H9 (cell line): ENCODE results near the gene DAAM1. TPM values are rescaled to one million over a fixed set of nuclear protein-coding genes. Genes with fewer than 3 reads are reported as not detected.

Experiments used
- DNase-seq: peaks from one replicate; pipeline ENCODE4 v3.0.0-alpha.2; 2017
- H2AFZ ChIP-seq: one replicate; pipeline ENCODE4 v1.6.1; 2013; ENCODE audit warnings: mild to moderate bottlenecking, low read length, control low read depth, moderate library complexity
- H2AK5ac ChIP-seq: 2 replicates; pipeline ENCODE4 v1.6.1; 2013; ENCODE audit warnings: low read length, control low read depth, mixed read lengths; ENCODE audit not compliant: insufficient read length
- H2BK120ac ChIP-seq: one replicate; pipeline ENCODE4 v1.6.1; 2013; ENCODE audit warnings: low read depth, mild to moderate bottlenecking, low read length, control low read depth, inconsistent platforms; ENCODE audit not compliant: poor library complexity, severe bottlenecking
- H2BK12ac ChIP-seq: 2 replicates; pipeline ENCODE4 v1.6.1; 2013; ENCODE audit warnings: low read length, control low read depth, mixed read lengths, low read depth; ENCODE audit not compliant: insufficient read length
- H2BK15ac ChIP-seq: 2 replicates; pipeline ENCODE4 v1.6.1; 2013; ENCODE audit warnings: low read depth, low read length, control low read depth
- H2BK20ac ChIP-seq: one replicate; pipeline ENCODE4 v1.6.1; 2013; ENCODE audit warnings: low read depth, mild to moderate bottlenecking, low read length, control low read depth, inconsistent platforms; ENCODE audit not compliant: poor library complexity, severe bottlenecking
- H2BK5ac ChIP-seq: 2 replicates; pipeline ENCODE4 v1.6.1; 2013; ENCODE audit warnings: low read length, control low read depth, mixed read lengths; ENCODE audit not compliant: insufficient read length
- H3K14ac ChIP-seq: 2 replicates; pipeline ENCODE4 v1.6.1; 2013; ENCODE audit warnings: low read length, control low read depth; ENCODE audit not compliant: insufficient read depth
- H3K18ac ChIP-seq: 2 replicates; pipeline ENCODE4 v1.6.1; 2013; ENCODE audit warnings: low read depth, mild to moderate bottlenecking, mixed read lengths, low read length, control low read depth; ENCODE audit not compliant: insufficient read length
- H3K23ac ChIP-seq: 2 replicates; pipeline ENCODE4 v1.6.1; 2013; ENCODE audit warnings: low read length, control low read depth, mixed read lengths, low read depth; ENCODE audit not compliant: insufficient read length
- H3K23me2 ChIP-seq: 2 replicates; pipeline ENCODE4 v1.6.1; 2013; ENCODE audit warnings: low read depth, mild to moderate bottlenecking, mixed read lengths, low read length, control low read depth; ENCODE audit not compliant: insufficient read length, poor library complexity, severe bottlenecking
- H3K27ac ChIP-seq: 2 replicates; pipeline ENCODE4 v1.5.1; 2013; ENCODE audit warnings: low read length, control low read depth, mixed read lengths, low read depth; ENCODE audit not compliant: insufficient read length
- H3K27me3 ChIP-seq: 2 replicates; pipeline ENCODE4 v1.6.1; 2013; ENCODE audit warnings: low read length, control low read depth, inconsistent platforms; ENCODE audit not compliant: insufficient read depth
- H3K4ac ChIP-seq: 2 replicates; pipeline ENCODE4 v1.6.1; 2013; ENCODE audit warnings: low read depth, mild to moderate bottlenecking, control low read depth, inconsistent platforms, low read length, moderate library complexity
- H3K4me1 ChIP-seq: 2 replicates; pipeline ENCODE4 v1.6.1; 2013; ENCODE audit warnings: low read length, control low read depth, inconsistent platforms; ENCODE audit not compliant: insufficient read depth
- H3K4me2 ChIP-seq: 2 replicates; pipeline ENCODE4 v1.6.1; 2013; ENCODE audit warnings: low read length, control low read depth, mixed read lengths; ENCODE audit not compliant: insufficient read length, insufficient read depth
- H3K56ac ChIP-seq: 2 replicates; pipeline ENCODE4 v1.6.1; 2013; ENCODE audit warnings: low read depth, mild to moderate bottlenecking, mixed read lengths, low read length, control low read depth; ENCODE audit not compliant: insufficient read length
- H3K79me1 ChIP-seq: 2 replicates; pipeline ENCODE4 v1.6.1; 2013; ENCODE audit warnings: low read depth, mild to moderate bottlenecking, moderate library complexity, low read length, control low read depth, inconsistent platforms; ENCODE audit not compliant: insufficient read depth, poor library complexity, severe bottlenecking
- H3K79me2 ChIP-seq: 2 replicates; pipeline ENCODE4 v1.6.1; 2013; ENCODE audit warnings: low read length, control low read depth, inconsistent platforms; ENCODE audit not compliant: insufficient read depth
- H3K9ac ChIP-seq: 2 replicates; pipeline ENCODE4 v1.6.1; 2013; ENCODE audit warnings: low read length, control low read depth, mixed read lengths; ENCODE audit not compliant: insufficient read length; ENCODE audit errors: extremely low read depth
- H3K9me3 ChIP-seq: one replicate; pipeline ENCODE4 v1.6.1; 2013; ENCODE audit warnings: low read depth, low read length, inconsistent platforms; ENCODE audit not compliant: control insufficient read depth
- H3T11ph ChIP-seq: one replicate; pipeline ENCODE4 v1.6.1; 2013; ENCODE audit warnings: mild to moderate bottlenecking, low read length, control low read depth, inconsistent platforms
- H4K20me1 ChIP-seq: one replicate; pipeline ENCODE4 v1.6.1; 2013; ENCODE audit not compliant: control insufficient read depth, insufficient read length, insufficient read depth
- H4K5ac ChIP-seq: 2 replicates; pipeline ENCODE4 v1.6.1; 2013; ENCODE audit warnings: low read depth, mild to moderate bottlenecking, mixed read lengths, low read length, control low read depth; ENCODE audit not compliant: insufficient read length
- H4K8ac ChIP-seq: replicated peaks from 2 replicates; pipeline ENCODE4 v1.6.1; 2013; ENCODE audit warnings: low read length, control low read depth, mixed read lengths, low read depth; ENCODE audit not compliant: insufficient read length
- H4K91ac ChIP-seq: 2 replicates; pipeline ENCODE4 v1.6.1; 2013; ENCODE audit warnings: low read depth, mild to moderate bottlenecking, moderate library complexity, mixed read lengths, low read length, control low read depth; ENCODE audit not compliant: insufficient read length
- H3K27ac Mint-ChIP-seq, 3 experiments: 2 replicates in 2 of 3; 3 replicates in 1 of 3; pipeline ENCODE4 v1.8.0; 2020 to 2021; ENCODE audit warnings: mixed read lengths in 3 of 3, mild to moderate bottlenecking in 1 of 3, moderate library complexity in 1 of 3
- H3K27me3 Mint-ChIP-seq: 2 replicates; pipeline ENCODE4 v1.8.0; 2021; ENCODE audit warnings: low read depth, mild to moderate bottlenecking, moderate library complexity, mixed read lengths
- H3K36me3 Mint-ChIP-seq, 3 experiments: 2 replicates in 2 of 3; 3 replicates in 1 of 3; pipeline ENCODE4 v1.8.0; 2020 to 2021; ENCODE audit warnings: low read depth in 3 of 3, mixed read lengths in 3 of 3; ENCODE audit not compliant: insufficient read depth in 1 of 3
- H3K4me1 Mint-ChIP-seq, 2 experiments: 2 replicates each; pipeline ENCODE4 v1.8.0; 2020; ENCODE audit warnings: mixed read lengths in 2 of 2
- H3K4me3 Mint-ChIP-seq, 2 experiments: 2 replicates in 1 of 2; 3 replicates in 1 of 2; pipeline ENCODE4 v1.8.0; 2020 to 2021; ENCODE audit warnings: mild to moderate bottlenecking in 2 of 2, mixed read lengths in 2 of 2, moderate library complexity in 1 of 2
- H3K9me3 Mint-ChIP-seq, 2 experiments: 2 replicates in 1 of 2; 3 replicates in 1 of 2; pipeline ENCODE4 v1.8.0; 2020; ENCODE audit warnings: mild to moderate bottlenecking in 2 of 2, mixed read lengths in 2 of 2, moderate library complexity in 1 of 2
- CTCF ChIP-seq: fragments of 200-600 bp; sonication (generic); conservative IDR thresholded peaks from 3 replicates; pipeline ENCODE4 v1.8.0; 2021; ENCODE audit warnings: antibody characterized with exemption, mild to moderate bottlenecking
- WGBS: extraction: QIAGEN DNeasy Blood & Tissue Kit; methylation state at CpG from one replicate; pipeline ENCODE4 v1.1.7; 2013; ENCODE audit warnings: missing lambda C conversion rate, low lambda C conversion rate, mixed read lengths; ENCODE audit not compliant: insufficient read length; ENCODE audit errors: extremely low coverage; 5-methylcytosine and 5-hydroxymethylcytosine counted together
- total RNA-seq: library from RNA; stranded (reverse); gene quantifications from 2 replicates; pipeline ENCODE4 v1.2.1, GENCODE V29; 2021

DAAM1 gene
- total RNA-seq, 1 experiment from 2014 or later: 19.5 TPM

DNA sequence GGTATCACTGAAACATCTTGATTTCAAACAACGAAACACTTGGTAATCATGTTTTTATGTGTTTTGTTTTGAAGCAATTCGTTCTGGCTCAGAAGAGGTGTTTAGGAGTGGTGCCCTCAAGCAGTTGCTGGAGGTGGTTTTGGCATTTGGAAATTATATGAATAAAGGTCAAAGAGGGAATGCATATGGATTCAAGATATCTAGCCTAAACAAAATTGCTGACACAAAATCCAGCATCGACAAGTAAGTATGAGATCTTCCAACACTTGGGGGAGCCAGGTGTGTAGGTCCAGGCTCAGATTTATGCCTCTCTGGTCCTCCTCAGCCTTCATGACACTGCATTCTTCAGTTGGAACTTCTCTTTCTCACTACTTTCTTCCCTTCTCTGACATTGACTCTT is 166.6 kb downstream of the DAAM1 start:
- Histone ChIP-seq H3K18ac (no peak overlapping the region), H3K9ac (no peak overlapping the region), H4K20me1 (no peaks in the 10 kb centered on the region), H3K56ac (no peak overlapping the region), H3K79me2 (no peaks in the 10 kb centered on the region), H4K91ac (no peak overlapping the region), H3K4me1 (peaks cover 2% of the 10 kb centered on the region; the same call in 1 of the 2 replicates), H3K23ac (no peak overlapping the region), H3T11ph (no peak overlapping the region), H3K79me1 (no peaks in the 10 kb centered on the region), H4K5ac (no peak overlapping the region), H2BK15ac (no peak overlapping the region), H2AK5ac (no peak overlapping the region), H2BK5ac (no peak overlapping the region), H2BK12ac (no peak overlapping the region), H4K8ac (no peak overlapping the region), H3K9me3 (no peaks in the 10 kb centered on the region), H2BK20ac (no peak overlapping the region), H3K27me3 (no peaks in the 10 kb centered on the region), H3K14ac (no peak overlapping the region), H3K23me2 (no peaks in the 10 kb centered on the region), H2BK120ac (no peak overlapping the region), H3K27ac (no peak overlapping the region), H3K4me2 (no peak overlapping the region), H2AFZ (no peak overlapping the region), H3K4ac (no peak overlapping the region)
- H3K4me1 Mint-ChIP-seq: peaks cover 19 to 21% of the 10 kb centered on the region in 2 experiments
- TF ChIP-seq CTCF: no peak
- H3K9me3 Mint-ChIP-seq: no peaks in the 10 kb centered on the region
- H3K27ac Mint-ChIP-seq: peak overlapping the region in 1 of 3 experiments; percentile 3; a peak in 2 of 7 replicates
- H3K27me3 Mint-ChIP-seq: peaks cover 3% of the 10 kb centered on the region; the same call in 1 of the 2 replicates
- peaks cover 2 to 9% (median 8%) of the 10 kb centered on the region in 3 experiments; a peak in 3 of 7 replicates for H3K36me3 Mint-ChIP-seq
- H3K4me3 Mint-ChIP-seq: no peak overlapping the region
- no peak for DNase-seq
- no CpG with 5 or more reads among the region's 3 CpGs for WGBS
